PC-9 (cell line): ENCODE results near the gene LRP1B.

Source experiments
- CTCF ChIP-seq: fragments of 200-600 bp; sonication (generic); conservative IDR thresholded peaks from 2 replicates; pipeline ENCODE4 v1.6.1; 2017; ENCODE audit warnings: mixed run types, antibody characterized with exemption, mild to moderate bottlenecking, moderate library complexity
- EZH2 ChIP-seq: fragments of 200-600 bp; sonication (generic); IDR thresholded peaks from 2 replicates; pipeline ENCODE4 v1.8.0; 2017; ENCODE audit warnings: antibody characterized with exemption, low read depth

DNA sequence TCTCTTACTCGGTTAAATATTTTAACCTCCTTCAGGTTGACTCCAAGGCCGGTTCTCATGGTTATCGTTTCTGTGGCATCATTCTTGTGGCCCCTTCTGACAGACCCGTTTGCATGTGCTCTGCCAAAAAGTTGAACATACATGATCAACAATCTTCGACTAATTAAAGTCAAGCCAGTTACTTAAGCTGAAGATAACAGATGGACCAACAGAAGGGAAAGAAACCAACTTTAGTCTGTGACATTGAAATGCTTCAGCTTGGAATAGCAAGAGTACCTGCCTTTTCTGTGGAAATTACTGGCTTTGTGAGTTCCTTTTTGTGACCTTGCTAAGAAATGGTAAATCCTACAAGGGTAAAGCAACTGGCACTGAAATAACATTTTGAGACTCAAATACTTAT lies 1429.1 kb downstream of the LRP1B start:
- TF ChIP-seq CTCF (no peak), EZH2 (no peak)
